SK-N-SH treated with all-trans-retinoic acid at 6 μM for 48 hours (cell line): ENCODE data around the gene OXSR1.

Experiments
- BACH2 ChIP-seq: fragments of 250-450 bp; sonication (Bioruptor Pico); IDR thresholded peaks from 2 replicates; pipeline ENCODE4 v1.9.0; 2021; ENCODE audit warnings: mild to moderate bottlenecking, borderline replicate concordance
- TOX ChIP-seq: fragments of 250-450 bp; sonication (Bioruptor Pico); IDR thresholded peaks from 2 replicates; pipeline ENCODE4 v1.8.0; 2021; ENCODE audit warnings: mild to moderate bottlenecking, moderate library complexity, borderline replicate concordance
- ZFP3 ChIP-seq: fragments of 250-450 bp; sonication (Bioruptor Pico); IDR thresholded peaks from 2 replicates; pipeline ENCODE4 v1.5.0; 2020; ENCODE audit warnings: mild to moderate bottlenecking, moderate library complexity

DNA sequence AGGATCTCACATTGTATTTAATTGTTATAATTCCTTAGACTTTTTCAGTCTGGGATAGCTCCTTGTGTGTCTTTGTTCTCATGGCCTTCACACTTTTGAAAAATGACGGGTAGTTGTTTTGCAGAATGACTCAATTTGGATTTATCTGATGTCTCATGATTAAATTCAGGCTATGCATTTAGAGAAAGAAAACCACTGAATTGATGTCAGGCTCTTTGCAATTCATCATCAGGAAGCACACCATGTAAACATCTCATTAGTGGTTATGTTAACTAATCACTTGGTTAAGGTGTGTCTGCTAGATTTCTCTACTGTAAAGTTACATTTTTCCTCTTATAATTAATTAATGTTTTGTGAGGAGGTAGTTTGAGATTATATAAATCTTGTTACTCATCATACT is 92.2 kb downstream of the OXSR1 start:
- TF ChIP-seq TOX (CRISPR knock-in tag) (no peak), ZFP3 (CRISPR knock-in tag) (no peak), BACH2 (CRISPR knock-in tag) (no peak)
